Loucy (cell line): ENCODE measurements around the gene MMP12.

Source experiments
- H2AFZ ChIP-seq: fragments of 200-600 bp; sonication (generic); 2 replicates; pipeline ENCODE4 v1.6.0; 2016; ENCODE audit warnings: antibody characterized with exemption, mild to moderate bottlenecking, low read length, moderate library complexity
- H3F3A ChIP-seq: fragments of 200-600 bp; 2 replicates; pipeline ENCODE4 v1.6.0; 2016; ENCODE audit warnings: antibody characterized with exemption, low read depth, mild to moderate bottlenecking
- H3K27me3 ChIP-seq: fragments of 200-600 bp; sonication (generic); 2 replicates; pipeline ENCODE4 v1.6.1; 2014; ENCODE audit warnings: low read length, mild to moderate bottlenecking; ENCODE audit not compliant: insufficient read depth, poor library complexity, severe bottlenecking
- H3K36me3 ChIP-seq: fragments of 200-600 bp; sonication (generic); 2 replicates; pipeline ENCODE4 v1.6.1; 2016; ENCODE audit warnings: low read length; ENCODE audit not compliant: insufficient read depth
- H3K4me1 ChIP-seq: fragments of 200-600 bp; sonication (generic); 2 replicates; pipeline ENCODE4 v1.5.1; 2014; ENCODE audit warnings: low read length, mild to moderate bottlenecking; ENCODE audit not compliant: insufficient read depth, poor library complexity, severe bottlenecking
- H3K4me2 ChIP-seq: fragments of 200-600 bp; sonication (generic); 2 replicates; pipeline ENCODE4 v1.6.0; 2014; ENCODE audit warnings: antibody characterized with exemption, low read length, low read depth, mild to moderate bottlenecking; ENCODE audit not compliant: poor library complexity, severe bottlenecking
- H3K4me3 ChIP-seq: fragments of 200-600 bp; sonication (generic); 2 replicates; pipeline ENCODE4 v1.5.1; 2014; ENCODE audit warnings: low read length, mild to moderate bottlenecking, mixed read lengths; ENCODE audit not compliant: poor library complexity, severe bottlenecking
- H3K79me2 ChIP-seq: fragments of 200-600 bp; sonication (generic); 2 replicates; pipeline ENCODE4 v1.6.1; 2014; ENCODE audit warnings: low read length; ENCODE audit not compliant: insufficient read depth
- H3K9ac ChIP-seq: fragments of 200-600 bp; sonication (generic); 2 replicates; pipeline ENCODE4 v1.6.0; 2014; ENCODE audit warnings: mild to moderate bottlenecking, low read depth, low read length, moderate library complexity; ENCODE audit not compliant: poor library complexity, severe bottlenecking
- H3K9me2 ChIP-seq: fragments of 200-600 bp; sonication (generic); replicated peaks from 2 replicates; pipeline ENCODE4 v1.6.1; 2016; ENCODE audit warnings: low read depth, low read length, mixed read lengths
- H3K9me3 ChIP-seq: fragments of 200-600 bp; sonication (generic); 2 replicates; pipeline ENCODE4 v1.6.1; 2014; ENCODE audit warnings: mild to moderate bottlenecking, antibody characterized with exemption, low read length, low read depth; ENCODE audit not compliant: insufficient read depth
- H4K20me1 ChIP-seq: fragments of 200-600 bp; sonication (generic); 2 replicates; pipeline ENCODE4 v1.6.0; 2014; ENCODE audit warnings: antibody characterized with exemption, low read length, mild to moderate bottlenecking; ENCODE audit not compliant: insufficient read depth, poor library complexity, severe bottlenecking
- CTCF ChIP-seq: fragments of 200-600 bp; sonication (generic); conservative IDR thresholded peaks from 2 replicates; pipeline ENCODE4 v1.5.1; 2014; ENCODE audit warnings: mild to moderate bottlenecking, antibody characterized with exemption, low read length
- EZH2phosphoT487 ChIP-seq: fragments of 200-600 bp; IDR thresholded peaks from 2 replicates; pipeline ENCODE4 v1.6.1; 2018; ENCODE audit warnings: antibody characterized with exemption, mild to moderate bottlenecking, moderate library complexity, borderline replicate concordance

Gene MMP12

DNA sequence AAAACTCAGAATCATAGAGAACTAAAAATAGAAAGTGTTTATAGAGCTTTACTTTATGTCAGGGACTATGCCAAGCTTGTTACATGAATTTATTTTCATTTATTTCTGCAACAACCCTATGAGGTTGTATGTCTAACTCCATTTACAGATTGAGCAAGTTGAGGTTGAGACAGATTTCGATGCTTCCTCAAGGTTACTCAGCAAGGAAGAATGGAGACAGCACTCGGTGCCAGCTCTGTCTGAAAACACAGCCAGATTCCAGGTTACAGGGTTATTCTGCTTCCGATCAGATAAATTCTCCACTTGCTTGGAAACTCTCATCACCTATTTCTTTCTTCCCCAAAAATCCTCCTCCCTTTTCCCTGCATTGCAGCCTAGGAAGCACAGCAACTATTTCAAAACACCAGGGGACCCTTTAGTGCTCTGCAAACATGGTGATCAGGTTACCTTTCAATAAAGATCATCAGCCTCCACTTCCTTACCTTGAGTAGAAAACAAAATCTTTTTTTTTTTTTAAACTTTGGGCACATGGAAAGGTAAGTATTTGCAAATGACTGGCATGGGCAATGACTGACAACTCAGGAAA, 38.4 kb downstream of the MMP12 start:
- H2AFZ ChIP-seq = no peak overlapping the region
- no peaks in the 10 kb centered on the region for H3K9me3 ChIP-seq
- no peak overlapping the region for H3K4me2 ChIP-seq
- no peaks in the 10 kb centered on the region for H3K4me1 ChIP-seq
- H3K9ac ChIP-seq = no peak overlapping the region
- H4K20me1 ChIP-seq = no peaks in the 10 kb centered on the region
- no peaks in the 10 kb centered on the region for H3K27me3 ChIP-seq
- no peaks in the 10 kb centered on the region for H3F3A ChIP-seq
- H3K79me2 ChIP-seq = no peaks in the 10 kb centered on the region
- no peak for TF ChIP-seq EZH2phosphoT487
- TF ChIP-seq CTCF = no peak
- H3K4me3 ChIP-seq = no peak overlapping the region
- H3K9me2 ChIP-seq = no peaks in the 10 kb centered on the region
- H3K36me3 ChIP-seq = no peaks in the 10 kb centered on the region

GRCh38 chr11:102833731-102834130, 41.1 kb downstream of the MMP12 start:
- Histone ChIP-seq H3F3A (no peaks in the 10 kb centered on the region), H3K27me3 (no peaks in the 10 kb centered on the region), H3K4me1 (no peaks in the 10 kb centered on the region), H3K36me3 (no peaks in the 10 kb centered on the region), H3K4me2 (no peak overlapping the region), H3K79me2 (no peaks in the 10 kb centered on the region), H2AFZ (no peak overlapping the region), H4K20me1 (no peaks in the 10 kb centered on the region), H3K9me2 (no peaks in the 10 kb centered on the region), H3K9ac (no peak overlapping the region), H3K9me3 (no peaks in the 10 kb centered on the region), H3K4me3 (no peak overlapping the region)
- TF ChIP-seq CTCF (no peak), EZH2phosphoT487 (no peak)

DNA sequence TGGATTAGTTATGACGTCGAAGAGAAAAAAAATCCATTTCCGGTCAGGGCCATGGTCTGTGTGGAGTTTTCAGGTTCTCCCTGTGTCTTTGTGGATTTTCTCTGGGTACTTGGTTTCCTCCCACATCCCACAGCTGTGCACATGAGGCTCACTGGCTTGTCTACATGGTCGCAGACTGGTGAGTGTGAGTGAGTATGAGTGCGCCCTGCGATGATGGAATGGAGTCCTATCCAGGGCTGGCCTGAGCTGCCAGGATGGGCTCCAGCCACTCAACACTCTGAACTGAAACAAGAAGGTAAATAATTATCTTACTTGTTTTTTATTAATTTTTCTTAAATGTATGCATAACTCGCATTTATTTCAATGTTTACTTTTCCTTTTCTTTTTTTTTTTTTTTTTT, 42.2 kb downstream of the MMP12 start:
- H2AFZ ChIP-seq = no peak overlapping the region
- no peak overlapping the region for H3K9ac ChIP-seq
- H3K4me3 ChIP-seq = no peak overlapping the region
- no peaks in the 10 kb centered on the region for H4K20me1 ChIP-seq
- no peaks in the 10 kb centered on the region for H3F3A ChIP-seq
- H3K36me3 ChIP-seq = no peaks in the 10 kb centered on the region
- H3K4me1 ChIP-seq = no peaks in the 10 kb centered on the region
- no peaks in the 10 kb centered on the region for H3K27me3 ChIP-seq
- no peak overlapping the region for H3K4me2 ChIP-seq
- no peaks in the 10 kb centered on the region for H3K79me2 ChIP-seq
- H3K9me3 ChIP-seq = no peaks in the 10 kb centered on the region
- TF ChIP-seq CTCF = no peak
- TF ChIP-seq EZH2phosphoT487 = no peak
- H3K9me2 ChIP-seq = no peaks in the 10 kb centered on the region
